Esophagus squamous epithelium (tissue), 4 donors: Measurements from ENCODE around the gene CASKIN1.

ENCODE experiments used
- POLR2A ChIP-seq, 4 donors: fragments of 450-650 bp; IDR thresholded peaks; one replicate each; pipeline ENCODE4 v1.6.1; 2017; ENCODE audit warnings: antibody characterized with exemption in 4 of 4, mild to moderate bottlenecking in 4 of 4, moderate library complexity in 3 of 4
- TF ChIP-seq, protein P1 (sequence below), 6 experiments: fragments of 450-650 bp in 4 of 6; fragments of 200-600 bp in 2 of 6; sonication (generic) in 2 of 6; IDR thresholded peaks; one replicate each; pipeline ENCODE4 v1.5.1; 2016 to 2019; ENCODE audit warnings: antibody characterized with exemption in 6 of 6, mild to moderate bottlenecking in 4 of 6, moderate library complexity in 4 of 6

DNA sequence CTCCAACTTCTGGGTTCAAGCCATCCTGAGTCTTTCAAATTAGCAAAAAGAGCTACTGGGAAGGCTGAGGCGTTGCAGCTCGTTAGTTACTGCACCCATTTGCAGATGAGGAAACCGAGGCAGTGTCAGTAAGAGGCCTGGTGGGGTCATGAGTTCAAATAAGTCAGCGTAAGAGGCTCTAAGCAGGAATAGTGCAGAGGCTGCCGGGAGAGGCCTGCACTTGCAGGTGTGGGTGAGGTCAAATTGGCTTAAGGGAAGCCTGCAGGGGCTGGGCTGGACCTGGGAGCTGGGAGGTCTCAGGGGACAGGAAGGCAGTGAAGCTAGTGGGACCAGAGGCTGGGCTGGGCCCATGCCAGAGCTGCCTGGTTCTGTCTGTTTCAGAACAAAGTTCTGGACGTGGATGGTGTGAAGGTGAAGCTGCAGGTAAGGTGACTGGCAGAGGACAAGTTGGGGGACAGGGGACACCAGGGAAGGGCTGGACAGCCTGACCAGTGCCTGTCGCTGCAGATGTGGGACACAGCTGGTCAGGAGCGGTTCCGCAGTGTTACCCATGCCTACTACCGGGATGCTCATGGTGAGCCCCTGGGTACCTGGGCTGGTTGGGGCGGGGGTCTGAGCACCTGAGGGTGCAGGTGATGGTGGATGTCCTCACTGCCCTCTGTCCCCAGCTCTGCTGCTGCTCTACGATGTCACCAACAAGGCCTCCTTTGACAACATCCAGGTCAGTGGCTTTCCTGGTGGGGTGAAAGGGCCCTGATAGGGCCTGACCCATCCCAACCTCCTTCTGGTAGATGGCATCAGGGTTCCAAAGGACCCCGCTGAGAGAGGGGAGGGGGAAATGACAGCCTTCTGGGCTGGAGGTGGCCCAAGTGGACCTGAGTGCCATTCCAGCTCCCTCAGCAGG is 45.0 kb downstream of the CASKIN1 start:
- no peak for TF ChIP-seq POLR2A (IDR thresholded peaks at IDR 0.05)
- TF ChIP-seq, protein P1, sequence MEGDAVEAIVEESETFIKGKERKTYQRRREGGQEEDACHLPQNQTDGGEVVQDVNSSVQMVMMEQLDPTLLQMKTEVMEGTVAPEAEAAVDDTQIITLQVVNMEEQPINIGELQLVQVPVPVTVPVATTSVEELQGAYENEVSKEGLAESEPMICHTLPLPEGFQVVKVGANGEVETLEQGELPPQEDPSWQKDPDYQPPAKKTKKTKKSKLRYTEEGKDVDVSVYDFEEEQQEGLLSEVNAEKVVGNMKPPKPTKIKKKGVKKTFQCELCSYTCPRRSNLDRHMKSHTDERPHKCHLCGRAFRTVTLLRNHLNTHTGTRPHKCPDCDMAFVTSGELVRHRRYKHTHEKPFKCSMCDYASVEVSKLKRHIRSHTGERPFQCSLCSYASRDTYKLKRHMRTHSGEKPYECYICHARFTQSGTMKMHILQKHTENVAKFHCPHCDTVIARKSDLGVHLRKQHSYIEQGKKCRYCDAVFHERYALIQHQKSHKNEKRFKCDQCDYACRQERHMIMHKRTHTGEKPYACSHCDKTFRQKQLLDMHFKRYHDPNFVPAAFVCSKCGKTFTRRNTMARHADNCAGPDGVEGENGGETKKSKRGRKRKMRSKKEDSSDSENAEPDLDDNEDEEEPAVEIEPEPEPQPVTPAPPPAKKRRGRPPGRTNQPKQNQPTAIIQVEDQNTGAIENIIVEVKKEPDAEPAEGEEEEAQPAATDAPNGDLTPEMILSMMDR (IDR thresholded peaks at IDR 0.05), result no peak
